Epithelial cell of alveolus of lung (primary cell): ENCODE measurements around the gene GRM1. TPM values are rescaled to one million over a fixed set of nuclear protein-coding genes. Genes with fewer than 3 reads are reported as not detected.

ENCODE experiments used
- total RNA-seq: library from RNA; depleted of rRNA; stranded (reverse); fragments of >200 nt; gene quantifications from 2 replicates; pipeline ENCODE4 v1.2.1, GENCODE V29; 2015

GRM1 gene
- 0.08 TPM in 1 of 2 replicates, not detected in the other for total RNA-seq

DNA sequence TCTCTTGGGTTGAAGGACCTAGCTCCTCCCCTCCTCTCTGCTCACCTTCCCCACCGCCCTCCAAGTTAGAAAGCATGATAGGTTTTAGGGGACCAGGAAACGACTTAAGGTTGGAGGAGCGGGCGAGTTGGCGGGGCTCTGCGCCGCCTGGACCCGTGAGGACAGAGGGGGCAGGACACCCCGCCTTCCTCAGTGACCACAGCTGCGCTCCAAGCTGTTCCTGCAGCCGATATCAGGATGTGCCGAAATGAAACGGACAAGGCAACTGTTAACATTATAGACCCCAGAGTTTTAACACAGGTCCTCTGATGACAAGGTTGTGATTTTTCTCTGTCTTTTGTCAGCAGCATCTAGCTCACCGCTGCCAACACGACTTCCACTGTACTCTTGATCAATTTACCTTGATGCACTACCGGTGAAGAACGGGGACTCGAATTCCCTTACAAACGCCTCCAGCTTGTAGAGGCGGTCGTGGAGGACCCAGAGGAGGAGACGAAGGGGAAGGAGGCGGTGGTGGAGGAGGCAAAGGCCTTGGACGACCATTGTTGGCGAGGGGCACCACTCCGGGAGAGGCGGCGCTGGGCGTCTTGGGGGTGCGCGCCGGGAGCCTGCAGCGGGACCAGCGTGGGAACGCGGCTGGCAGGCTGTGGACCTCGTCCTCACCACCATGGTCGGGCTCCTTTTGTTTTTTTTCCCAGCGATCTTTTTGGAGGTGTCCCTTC, at the start of gene GRM1:
GRM1 (plus strand) TSS at position 212 of the 722 bp plus-strand sequence; CDS start at position 668, 456 bp downstream.

Other genes with a start within 250 kb of the GRM1 start
- 8.0 and 13.4 TPM in 2 replicates for gene FBXO30, start 214.3 kb upstream of the GRM1 start, total RNA-seq
- 5.8 and 15.1 TPM in 2 replicates for gene SHPRH, start 64.7 kb upstream of the GRM1 start, total RNA-seq